ENCODE data around the gene MYO5A.
"Not testable (repeated sequence)": the region's sequence is repeated elsewhere in the genome, so short reads cannot be mapped to it uniquely, and the experiment has no call there.

The MYO5A gene

GRCh38 chr15:52288986-52289385 is 239.7 kb downstream of the MYO5A start:
- H3K9me3 ChIP-seq (ENCODE audit: insufficient read depth, low read depth, low read length) = no peaks in the 10 kb centered on the region
- H3K4me3 ChIP-seq (ENCODE audit: low read length, poor library complexity, severe bottlenecking) = no peak overlapping the region
- H3F3A ChIP-seq (ENCODE audit: low read depth) = no peaks in the 10 kb centered on the region
- H3K27me3 ChIP-seq (ENCODE audit: insufficient read depth, low read length, poor library complexity, severe bottlenecking) = no peaks in the 10 kb centered on the region
- no peaks in the 10 kb centered on the region for H4K20me1 ChIP-seq (ENCODE audit: insufficient read depth, low read length, poor library complexity, severe bottlenecking)
- TF ChIP-seq EZH2phosphoT487 (IDR thresholded peaks at IDR 0.05; ENCODE audit: borderline replicate concordance) (no peak), CTCF (conservative IDR thresholded peaks at IDR 0.05; ENCODE audit: low read length) (no peak)
- no peaks in the 10 kb centered on the region for H3K79me2 ChIP-seq (ENCODE audit: insufficient read depth, low read length)
- no peaks in the 10 kb centered on the region for H3K9me2 ChIP-seq (replicated peaks; ENCODE audit: low read depth, low read length)
- H3K4me2 ChIP-seq (ENCODE audit: low read depth, low read length, poor library complexity, severe bottlenecking) = no peak overlapping the region
- H3K36me3 ChIP-seq (ENCODE audit: insufficient read depth, low read length) = no peaks in the 10 kb centered on the region
- no peak overlapping the region for H2AFZ ChIP-seq (ENCODE audit: low read length)
- H3K9ac ChIP-seq (ENCODE audit: low read depth, low read length, poor library complexity, severe bottlenecking) = no peak overlapping the region
- no peaks in the 10 kb centered on the region for H3K4me1 ChIP-seq (ENCODE audit: insufficient read depth, low read length, poor library complexity, severe bottlenecking)

GRCh38 chr15:52288051-52288942 is 240.4 kb downstream of the MYO5A start:
- no peak overlapping the region for H3K9ac ChIP-seq (ENCODE audit: low read depth, low read length, poor library complexity, severe bottlenecking)
- no peaks in the 10 kb centered on the region for H3K9me2 ChIP-seq (replicated peaks; ENCODE audit: low read depth, low read length)
- H3F3A ChIP-seq (ENCODE audit: low read depth) = no peaks in the 10 kb centered on the region
- H3K4me1 ChIP-seq (ENCODE audit: insufficient read depth, low read length, poor library complexity, severe bottlenecking) = no peaks in the 10 kb centered on the region
- H3K4me3 ChIP-seq (ENCODE audit: low read length, poor library complexity, severe bottlenecking) = no peak overlapping the region
- H3K9me3 ChIP-seq (ENCODE audit: insufficient read depth, low read depth, low read length) = no peaks in the 10 kb centered on the region
- no peaks in the 10 kb centered on the region for H3K36me3 ChIP-seq (ENCODE audit: insufficient read depth, low read length)
- H3K4me2 ChIP-seq (ENCODE audit: low read depth, low read length, poor library complexity, severe bottlenecking) = no peak overlapping the region
- H3K27me3 ChIP-seq (ENCODE audit: insufficient read depth, low read length, poor library complexity, severe bottlenecking) = no peaks in the 10 kb centered on the region
- no peaks in the 10 kb centered on the region for H4K20me1 ChIP-seq (ENCODE audit: insufficient read depth, low read length, poor library complexity, severe bottlenecking)
- TF ChIP-seq CTCF (conservative IDR thresholded peaks at IDR 0.05; ENCODE audit: low read length) (no peak), EZH2phosphoT487 (IDR thresholded peaks at IDR 0.05; ENCODE audit: borderline replicate concordance) (no peak)
- no peak overlapping the region for H2AFZ ChIP-seq (ENCODE audit: low read length)
- no peaks in the 10 kb centered on the region for H3K79me2 ChIP-seq (ENCODE audit: insufficient read depth, low read length)

GRCh38 chr15:52287114-52287513 is 241.6 kb downstream of the MYO5A start:
- Histone ChIP-seq H2AFZ (ENCODE audit: low read length) (no peak overlapping the region), H3K79me2 (ENCODE audit: insufficient read depth, low read length) (no peaks in the 10 kb centered on the region), H3K36me3 (ENCODE audit: insufficient read depth, low read length) (no peaks in the 10 kb centered on the region), H4K20me1 (ENCODE audit: insufficient read depth, low read length, poor library complexity, severe bottlenecking) (no peaks in the 10 kb centered on the region), H3K9ac (ENCODE audit: low read depth, low read length, poor library complexity, severe bottlenecking) (no peak overlapping the region), H3K9me2 (replicated peaks; ENCODE audit: low read depth, low read length) (no peaks in the 10 kb centered on the region), H3K4me1 (ENCODE audit: insufficient read depth, low read length, poor library complexity, severe bottlenecking) (no peaks in the 10 kb centered on the region), H3F3A (ENCODE audit: low read depth) (no peaks in the 10 kb centered on the region), H3K9me3 (ENCODE audit: insufficient read depth, low read depth, low read length) (no peaks in the 10 kb centered on the region), H3K4me3 (ENCODE audit: low read length, poor library complexity, severe bottlenecking) (no peak overlapping the region), H3K27me3 (ENCODE audit: insufficient read depth, low read length, poor library complexity, severe bottlenecking) (no peaks in the 10 kb centered on the region), H3K4me2 (ENCODE audit: low read depth, low read length, poor library complexity, severe bottlenecking) (no peak overlapping the region)
- TF ChIP-seq EZH2phosphoT487 (IDR thresholded peaks at IDR 0.05; ENCODE audit: borderline replicate concordance) (no peak), CTCF (conservative IDR thresholded peaks at IDR 0.05; ENCODE audit: low read length) (no peak)

DNA sequence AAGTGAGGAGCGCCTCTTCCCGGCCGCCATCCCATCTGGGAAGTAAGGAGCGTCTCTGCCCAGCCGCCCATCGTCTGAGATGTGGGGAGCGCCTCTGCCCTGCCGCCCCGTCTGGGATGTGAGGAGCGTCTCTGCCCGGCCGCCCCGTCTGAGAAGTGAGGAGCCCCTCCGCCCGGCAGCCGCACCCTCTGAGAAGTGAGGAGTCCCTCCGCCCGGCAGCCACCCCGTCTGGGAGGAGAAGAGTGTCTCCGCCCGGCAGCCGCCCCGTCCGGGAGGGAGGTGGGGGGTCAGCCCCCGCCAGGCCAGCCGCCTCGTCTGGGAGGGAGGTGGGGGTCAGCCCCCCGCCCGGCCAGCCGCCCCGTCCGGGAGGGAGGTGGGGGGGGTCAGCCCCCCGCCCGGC is 242.7 kb downstream of the MYO5A start:
- not testable (repeated sequence) for H4K20me1 ChIP-seq (ENCODE audit: insufficient read depth, low read length, poor library complexity, severe bottlenecking); H3K79me2 ChIP-seq (ENCODE audit: insufficient read depth, low read length); H3K9me2 ChIP-seq (replicated peaks; ENCODE audit: low read depth, low read length); H3K4me2 ChIP-seq (ENCODE audit: low read depth, low read length, poor library complexity, severe bottlenecking); H3K36me3 ChIP-seq (ENCODE audit: insufficient read depth, low read length); H3K9me3 ChIP-seq (ENCODE audit: insufficient read depth, low read depth, low read length); H2AFZ ChIP-seq (ENCODE audit: low read length); H3K4me3 ChIP-seq (ENCODE audit: low read length, poor library complexity, severe bottlenecking); H3K4me1 ChIP-seq (ENCODE audit: insufficient read depth, low read length, poor library complexity, severe bottlenecking); H3F3A ChIP-seq (ENCODE audit: low read depth); H3K27me3 ChIP-seq (ENCODE audit: insufficient read depth, low read length, poor library complexity, severe bottlenecking); H3K9ac ChIP-seq (ENCODE audit: low read depth, low read length, poor library complexity, severe bottlenecking)

Measured in Loucy (cell line).